SK-N-MC (cell line): ENCODE results near the gene MRPL10.

Experiments
- EZH2 ChIP-seq: fragments of 200-600 bp; sonication (generic); IDR thresholded peaks from one replicate; pipeline ENCODE4 v1.6.1; 2017; ENCODE audit warnings: antibody characterized with exemption
- FOXP2 ChIP-seq: optimal IDR thresholded peaks from 2 replicates; pipeline ENCODE3; 2011; ENCODE audit warnings: mild to moderate bottlenecking, moderate library complexity; ENCODE audit not compliant: insufficient read depth; ENCODE audit errors: extremely low read length, control extremely low read depth
- POLR2AphosphoS5 ChIP-seq: IDR thresholded peaks from 2 replicates; pipeline ENCODE4 v1.6.1; 2012; ENCODE audit warnings: mild to moderate bottlenecking, low read depth, low read length, borderline replicate concordance

DNA sequence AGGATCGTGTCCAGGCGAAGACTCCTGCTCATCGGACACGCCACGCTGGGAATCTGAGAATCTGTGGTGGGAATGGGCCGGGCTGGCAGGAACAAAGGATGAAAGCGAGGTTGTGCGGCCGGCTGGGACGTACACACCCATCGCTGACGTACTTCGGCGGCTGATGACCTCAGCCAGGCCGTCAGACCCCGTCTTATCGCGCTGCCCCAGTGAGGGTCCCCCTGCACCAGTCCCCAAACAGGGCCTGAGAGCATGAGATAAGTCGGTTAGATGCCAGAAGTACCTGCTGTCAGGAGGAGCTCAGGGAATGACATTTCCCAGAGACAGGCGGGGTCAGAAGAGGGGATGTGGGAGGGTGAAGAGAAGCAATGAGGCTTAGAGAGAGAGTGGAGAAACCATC lies 35.6 kb upstream of the MRPL10 start:
- TF ChIP-seq POLR2AphosphoS5 (no peak), EZH2 (no peak), FOXP2 (no peak)
